GM19395 (cell line): ENCODE results near the gene CCSER2.
A peak's percentile ranks its signal among the peaks of the same experiment; 100 is the strongest.
"Not testable (repeated sequence)": the region's sequence is repeated elsewhere in the genome, so short reads cannot be mapped to it uniquely, and the experiment has no call there.

Experiments used
- ATAC-seq: cut with Tn5 transposase; IDR thresholded peaks from one replicate; pipeline ENCODE4 v1.9.1; 2021; ENCODE audit warnings: mild to moderate bottlenecking, moderate library complexity; ENCODE audit not compliant: unreplicated experiment

CCSER2 gene

GRCh38 chr10:84328418-84329195 lies at the start of gene CCSER2:
CCSER2 (plus strand) TSS chr10:84328589; CDS start chr10:84371053, 42,464 bp downstream.
- ATAC-seq = peak; percentile 59

GRCh38 chr10:84279876-84280475 lies 48.4 kb upstream of the CCSER2 start:
- ATAC-seq = not testable (repeated sequence)

GRCh38 chr10:84286695-84287094 lies 41.7 kb upstream of the CCSER2 start:
- ATAC-seq = no peak

- ATAC-seq = no peak
These were observed 40.2 kb upstream of the CCSER2 start for GRCh38 chr10:84288151-84288550.

GRCh38 chr10:84289521-84290200 lies 38.7 kb upstream of the CCSER2 start:
- no peak for ATAC-seq

- ATAC-seq = no peak
These were observed 38.2 kb upstream of the CCSER2 start for GRCh38 chr10:84290235-84290634.

GRCh38 chr10:84291384-84291783 lies 37.0 kb upstream of the CCSER2 start:
- no peak for ATAC-seq

GRCh38 chr10:84292502-84292901 lies 35.9 kb upstream of the CCSER2 start:
- ATAC-seq = peak; percentile 61

- no peak for ATAC-seq
These were observed 35.2 kb upstream of the CCSER2 start for GRCh38 chr10:84293171-84293570.

- no peak for ATAC-seq
These were observed 34.8 kb upstream of the CCSER2 start for GRCh38 chr10:84293574-84294016.

GRCh38 chr10:84294766-84295447 lies 33.5 kb upstream of the CCSER2 start:
- ATAC-seq = peak; percentile 82

GRCh38 chr10:84296091-84296981 lies 32.1 kb upstream of the CCSER2 start:
- ATAC-seq = no peak

GRCh38 chr10:84298057-84298456 lies 30.3 kb upstream of the CCSER2 start:
- ATAC-seq = no peak

- ATAC-seq = no peak
These were observed 26.2 kb upstream of the CCSER2 start for GRCh38 chr10:84302223-84302622.

GRCh38 chr10:84306751-84307384 lies 21.5 kb upstream of the CCSER2 start:
- no peak for ATAC-seq

GRCh38 chr10:84308021-84308420 lies 20.4 kb upstream of the CCSER2 start:
- ATAC-seq = no peak

- ATAC-seq = peak; percentile 75
These were observed 19.7 kb upstream of the CCSER2 start for GRCh38 chr10:84308481-84309304.

GRCh38 chr10:84310470-84310869 lies 17.9 kb upstream of the CCSER2 start:
- ATAC-seq = no peak

GRCh38 chr10:84311576-84311975 lies 16.8 kb upstream of the CCSER2 start:
- no peak for ATAC-seq
